NCI-H2029 treated with DMSO at 0.1 percent for 48 hours (cell line): Measurements from ENCODE around the gene FHOD3.
"Not testable (repeated sequence)": the region's sequence is repeated elsewhere in the genome, so short reads cannot be mapped to it uniquely, and the experiment has no call there.

Source experiments
- DNase-seq: peaks from one replicate; lab custom pipeline; 2025; lab: John Stamatoyannopoulos, UW

FHOD3 gene

DNA sequence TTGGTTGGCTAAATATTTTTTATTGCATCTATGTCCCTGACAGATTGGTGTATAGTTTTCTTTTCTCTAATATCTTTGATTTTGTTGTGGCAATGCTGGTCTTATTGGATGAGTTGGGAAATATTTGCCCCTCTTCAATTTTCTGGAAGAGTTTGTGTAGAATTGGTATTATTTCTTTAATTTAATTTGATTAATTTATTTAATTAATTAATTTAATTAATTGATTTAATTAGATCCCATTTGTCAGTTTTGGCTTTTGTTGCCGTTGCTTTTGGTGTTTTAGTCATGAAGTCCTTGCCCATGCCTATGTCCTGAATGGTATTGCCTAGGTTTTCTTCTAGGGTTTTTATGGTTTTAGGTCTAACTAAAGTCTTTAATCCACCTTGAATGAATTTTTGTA, 253.8 kb downstream of the FHOD3 start:
- DNase-seq = not testable (repeated sequence)

DNA sequence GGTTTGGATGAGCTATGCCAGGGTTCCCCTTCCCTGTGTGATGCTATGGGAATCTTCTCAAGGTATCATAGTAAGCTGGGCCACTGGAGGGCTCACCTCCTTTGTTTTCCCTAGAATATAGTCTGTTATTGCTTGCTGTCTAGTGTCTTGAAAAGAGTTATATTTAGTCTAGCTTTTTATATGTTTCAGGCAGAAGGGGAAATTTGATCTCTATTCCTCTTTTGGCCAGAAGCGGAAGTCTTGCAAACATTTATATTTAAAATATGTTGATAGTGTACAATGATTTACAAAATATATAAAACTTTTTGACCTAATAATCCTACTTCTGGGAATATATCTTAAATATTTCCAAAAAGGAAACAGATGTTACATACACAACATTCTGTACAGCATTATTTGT, 260.7 kb downstream of the FHOD3 start:
- DNase-seq = no peak

DNA sequence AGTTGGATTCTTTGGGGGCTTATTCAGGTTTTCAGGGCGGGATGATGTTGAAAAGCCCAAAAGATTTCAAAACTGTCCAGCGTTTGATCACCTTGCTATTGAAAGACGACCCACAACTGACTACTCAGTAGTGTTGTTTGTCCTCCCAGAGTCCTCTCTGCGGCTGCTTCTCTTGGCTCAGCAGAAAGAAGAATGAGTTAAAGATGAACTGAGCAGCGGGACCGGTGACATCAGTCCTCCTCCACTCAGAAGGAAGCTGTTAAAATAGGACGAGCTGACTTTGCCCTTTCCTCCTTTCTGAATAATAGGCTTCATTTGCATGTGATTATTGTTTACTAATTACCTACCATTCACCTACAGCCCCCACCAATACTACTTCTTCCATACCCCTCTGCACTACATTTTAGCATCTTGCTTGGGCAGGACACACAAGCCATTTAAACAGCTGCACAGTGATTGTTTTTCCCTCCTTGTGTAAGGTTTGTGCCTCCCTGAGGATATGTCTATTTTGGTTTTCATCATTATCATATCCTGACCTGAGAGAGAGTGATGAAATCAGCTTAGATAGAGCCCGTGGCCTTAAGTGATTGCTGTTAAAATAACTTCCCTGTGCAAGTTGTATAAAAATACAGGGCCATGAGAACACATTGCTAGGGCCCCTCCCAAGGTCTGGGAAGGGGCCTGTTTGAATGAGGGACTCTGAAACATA, 261.8 kb downstream of the FHOD3 start:
- no peak for DNase-seq

DNA sequence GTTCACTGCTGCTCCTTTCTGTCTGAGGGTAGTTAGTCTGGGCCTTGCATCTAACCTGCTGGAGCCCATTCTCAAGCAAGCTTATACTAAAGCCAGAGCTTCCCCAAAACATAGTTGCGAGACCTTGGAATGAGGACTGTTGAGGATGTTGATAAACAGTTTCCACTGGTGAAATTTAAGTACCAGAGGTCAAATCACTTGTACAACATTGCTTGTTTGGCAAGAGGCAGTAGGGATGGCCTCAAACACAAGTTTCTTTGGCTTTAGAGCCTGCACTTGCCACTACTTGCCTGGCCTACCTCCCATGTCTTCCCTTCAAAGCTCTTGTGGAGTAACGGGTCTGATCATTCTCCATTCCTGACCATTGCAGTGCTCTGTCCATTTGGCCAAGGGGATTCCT, 262.7 kb downstream of the FHOD3 start:
- no peak for DNase-seq

DNA sequence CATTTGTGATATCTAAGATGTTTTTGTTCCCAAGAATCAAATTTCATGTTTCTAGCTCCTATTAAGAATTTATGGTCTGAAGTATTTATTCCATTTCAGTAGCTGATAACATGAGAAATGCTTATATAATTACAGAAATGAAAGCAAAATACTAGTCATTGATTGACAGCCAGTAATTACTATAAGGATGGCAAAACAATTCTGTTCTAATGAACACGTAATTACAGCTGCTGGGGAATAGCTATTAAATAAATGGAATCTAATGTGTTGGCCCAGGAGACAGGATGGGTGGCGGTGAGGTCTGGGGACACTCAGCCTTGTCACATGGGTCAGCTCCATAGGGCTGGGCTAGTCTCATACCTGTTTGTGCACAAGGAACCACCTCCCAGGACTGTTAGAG, 263.5 kb downstream of the FHOD3 start:
- no peak for DNase-seq

DNA sequence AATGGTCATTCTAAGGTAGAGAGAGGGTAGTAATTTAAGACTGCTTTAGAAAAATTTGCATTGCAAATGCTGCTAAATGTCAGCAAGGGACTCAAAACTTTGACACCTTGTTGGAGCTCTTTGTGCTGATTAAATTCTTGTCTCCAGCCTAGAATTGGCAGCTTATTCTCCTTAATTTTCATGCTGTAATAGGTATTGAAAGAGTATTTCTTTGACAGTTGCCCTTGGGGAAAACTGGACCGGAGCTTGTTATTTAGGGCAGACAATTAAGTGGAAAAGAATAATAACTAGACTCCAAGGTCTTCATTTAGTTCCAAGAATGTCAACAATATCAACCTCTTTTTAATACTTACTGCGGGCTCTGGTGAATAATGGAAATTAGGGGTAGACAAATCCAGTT, 267.3 kb downstream of the FHOD3 start:
- DNase-seq = no peak

DNA sequence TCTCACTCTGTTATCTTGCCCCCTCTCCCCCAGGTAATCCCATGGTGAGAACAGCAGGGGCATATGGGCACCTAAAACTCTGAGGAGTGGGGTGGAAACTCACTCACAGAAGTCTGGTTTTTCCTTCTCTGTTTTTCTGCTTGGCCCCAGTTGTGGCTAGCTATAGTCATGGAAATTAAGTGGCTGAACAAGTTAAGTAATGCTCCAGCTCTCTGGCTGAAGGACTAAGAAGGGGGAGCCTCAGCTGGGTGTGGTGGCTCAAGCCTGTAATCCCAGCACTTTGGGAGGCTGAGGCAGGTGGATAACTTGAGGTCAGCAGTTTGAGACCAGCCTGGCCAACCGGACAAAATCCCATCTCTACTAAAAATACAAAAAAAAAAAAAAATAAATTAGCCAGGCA, 270.3 kb downstream of the FHOD3 start:
- DNase-seq = no peak

DNA sequence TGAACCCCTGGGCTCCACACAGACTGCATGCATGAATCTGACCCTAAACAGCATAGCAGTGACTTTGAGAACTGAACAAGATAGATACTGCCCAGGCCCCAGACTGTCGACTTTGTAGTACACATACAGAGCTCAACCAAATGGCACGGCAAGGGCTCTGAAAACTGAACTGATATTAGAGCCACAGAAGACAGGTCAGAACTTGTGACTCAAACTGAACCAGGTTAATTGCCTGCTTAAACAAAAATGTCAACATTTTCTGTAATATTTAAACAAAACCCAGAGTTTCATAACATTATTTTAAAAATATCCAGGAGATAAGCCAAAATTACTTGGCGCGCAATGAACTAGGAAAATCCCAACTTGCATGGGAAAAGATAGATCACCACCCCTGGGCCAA, 271.0 kb downstream of the FHOD3 start:
- DNase-seq = no peak

DNA sequence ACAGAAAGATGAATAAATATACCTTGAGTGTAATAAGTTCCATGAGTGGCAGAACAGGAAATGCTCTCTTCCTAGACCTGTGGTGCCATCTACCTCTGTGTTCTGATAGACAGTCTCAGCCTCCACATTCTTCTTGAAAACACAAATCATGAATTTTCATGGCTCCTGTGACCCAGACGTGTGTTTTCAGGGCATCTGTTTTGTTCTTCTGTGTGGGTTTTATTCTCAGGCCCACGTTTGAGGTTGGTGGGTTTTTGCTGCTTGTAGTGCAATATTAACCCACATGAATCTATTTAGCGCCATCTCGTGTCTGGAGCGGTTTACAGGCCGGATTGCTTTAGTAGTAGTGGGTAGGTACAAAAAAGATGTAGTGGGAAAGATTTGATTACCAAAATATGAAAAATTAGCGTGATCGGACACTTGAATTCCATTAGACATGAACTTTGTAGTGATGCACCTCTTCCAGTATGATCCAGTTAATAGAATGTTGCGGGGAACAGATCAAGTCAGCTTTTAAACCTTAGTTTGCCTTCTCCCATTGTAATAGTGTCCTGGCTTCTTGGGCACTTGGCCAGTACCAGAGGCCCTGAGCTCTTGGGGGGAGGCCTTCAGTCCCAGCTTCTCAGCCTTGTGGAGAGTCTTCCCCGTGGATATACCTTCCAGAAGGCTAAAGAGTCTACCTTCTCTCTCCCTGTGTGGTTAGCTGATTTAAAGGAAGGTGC, 274.8 kb downstream of the FHOD3 start:
- peak; percentile 42 for DNase-seq

DNA sequence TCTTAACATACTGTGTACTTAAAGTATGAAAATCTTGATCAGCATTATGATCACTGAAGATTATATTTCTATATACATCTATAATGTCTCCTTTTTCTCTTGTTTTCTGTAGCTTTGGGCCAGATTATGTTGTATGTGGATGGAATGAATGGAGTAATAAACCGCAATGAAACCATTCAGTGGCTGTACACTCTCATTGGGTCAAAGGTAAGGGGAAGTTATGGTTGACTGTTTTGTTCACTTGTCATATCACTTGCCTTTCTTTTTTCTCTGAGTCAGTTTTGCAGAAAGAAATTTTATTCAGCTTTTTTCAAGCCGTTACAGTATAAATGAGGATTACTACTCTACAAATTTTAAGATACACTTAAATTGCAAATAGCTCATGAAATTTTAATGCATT, 278.8 kb downstream of the FHOD3 start:
- no peak for DNase-seq

DNA sequence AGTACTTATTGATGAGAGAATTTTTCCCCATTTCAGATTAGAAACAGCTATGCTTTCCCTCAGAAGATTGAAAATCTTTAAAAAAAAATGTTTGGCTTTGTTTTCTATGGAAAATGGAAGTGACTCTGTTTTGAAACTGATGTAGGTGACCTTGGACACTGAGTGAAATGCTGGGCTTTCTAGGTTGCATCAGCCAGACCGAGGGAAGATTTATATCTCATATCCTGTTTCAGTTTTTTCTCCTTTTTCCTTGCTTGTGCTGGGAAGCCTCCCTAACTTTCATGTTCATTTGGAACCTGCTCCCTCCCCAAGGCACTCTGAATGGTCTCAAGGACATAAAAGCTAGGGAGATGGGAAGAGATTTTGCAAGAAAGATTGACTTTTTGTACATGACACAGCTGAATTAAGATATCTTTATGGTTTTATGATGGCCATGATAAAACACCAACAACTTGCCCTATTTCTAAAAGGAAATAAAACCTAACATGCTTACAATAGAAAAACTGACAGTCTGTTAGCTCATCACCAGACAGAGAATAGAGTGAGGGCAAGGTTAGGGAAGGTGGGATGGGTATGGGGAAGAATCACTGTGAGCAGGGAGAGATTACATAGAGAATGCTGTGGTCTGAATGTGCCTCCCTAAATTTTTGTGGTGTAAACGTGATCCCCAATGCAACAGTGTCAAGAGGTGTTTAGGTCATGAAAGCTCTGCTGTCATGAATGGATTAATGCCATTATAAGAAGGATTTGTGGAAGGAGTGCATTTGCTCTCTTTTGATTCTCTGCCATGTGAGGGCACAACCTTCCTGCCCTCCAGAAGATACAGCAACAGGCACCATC, 281.6 kb downstream of the FHOD3 start:
- DNase-seq = no peak

DNA sequence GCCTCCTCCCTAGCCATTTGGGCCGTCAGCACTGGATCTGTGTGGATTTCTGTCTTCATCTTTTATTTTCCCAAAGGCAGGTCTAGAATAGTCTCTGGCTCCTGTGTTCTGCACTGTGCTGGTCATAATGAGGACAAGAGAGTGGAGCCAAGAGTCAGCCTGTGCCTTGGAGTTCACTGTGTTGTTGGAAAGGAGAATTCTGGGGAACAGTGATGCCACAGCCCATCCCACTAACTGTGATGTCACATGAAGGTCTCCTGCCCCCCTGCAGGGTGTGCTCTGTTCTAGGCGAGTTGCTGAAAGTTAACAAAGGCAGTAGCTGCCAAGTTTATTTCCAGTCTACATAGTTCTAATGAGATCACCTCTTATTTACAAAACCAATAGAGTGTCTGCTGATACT, 282.8 kb downstream of the FHOD3 start:
- no peak for DNase-seq

DNA sequence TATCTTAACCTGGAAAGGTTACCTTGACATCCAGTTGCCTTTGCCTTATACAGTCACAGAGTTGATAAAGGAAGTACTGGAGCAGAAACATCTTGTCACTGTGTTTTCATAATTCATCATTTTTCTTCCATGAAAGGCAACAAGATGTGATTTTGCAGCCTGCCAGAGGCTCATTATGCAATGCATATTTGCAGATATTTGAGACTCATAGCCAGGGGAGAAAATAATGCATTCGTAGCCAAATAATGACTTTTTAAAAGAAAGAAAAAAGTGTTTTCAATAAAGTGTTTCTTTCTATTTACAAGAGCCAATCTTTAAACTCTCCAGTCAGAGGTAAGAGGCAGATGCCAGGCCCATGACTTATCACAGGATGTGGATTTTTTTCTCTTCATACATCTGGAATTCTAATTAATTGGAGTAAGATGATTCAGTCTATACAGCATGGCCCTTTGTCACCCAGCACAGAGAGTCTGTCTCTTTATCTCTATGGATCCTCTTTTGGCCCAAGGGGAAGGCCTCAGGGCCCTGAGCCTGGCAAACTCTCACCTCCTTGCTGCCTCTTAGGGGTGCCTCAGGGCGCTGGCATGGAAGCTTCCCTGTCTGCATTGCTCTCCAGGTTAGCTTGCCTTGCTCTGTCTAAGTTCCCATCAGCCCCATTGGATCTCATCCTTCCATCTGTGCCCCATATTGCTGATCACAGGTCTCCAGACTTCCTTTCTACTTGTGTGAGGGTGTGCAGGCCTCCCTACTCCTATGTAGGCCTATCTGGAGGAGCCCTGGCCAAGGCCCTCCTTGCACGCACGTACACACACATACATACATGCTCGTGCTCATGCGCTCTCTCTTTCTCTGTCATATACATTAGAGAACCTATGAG, 283.6 kb downstream of the FHOD3 start:
- DNase-seq = no peak

DNA sequence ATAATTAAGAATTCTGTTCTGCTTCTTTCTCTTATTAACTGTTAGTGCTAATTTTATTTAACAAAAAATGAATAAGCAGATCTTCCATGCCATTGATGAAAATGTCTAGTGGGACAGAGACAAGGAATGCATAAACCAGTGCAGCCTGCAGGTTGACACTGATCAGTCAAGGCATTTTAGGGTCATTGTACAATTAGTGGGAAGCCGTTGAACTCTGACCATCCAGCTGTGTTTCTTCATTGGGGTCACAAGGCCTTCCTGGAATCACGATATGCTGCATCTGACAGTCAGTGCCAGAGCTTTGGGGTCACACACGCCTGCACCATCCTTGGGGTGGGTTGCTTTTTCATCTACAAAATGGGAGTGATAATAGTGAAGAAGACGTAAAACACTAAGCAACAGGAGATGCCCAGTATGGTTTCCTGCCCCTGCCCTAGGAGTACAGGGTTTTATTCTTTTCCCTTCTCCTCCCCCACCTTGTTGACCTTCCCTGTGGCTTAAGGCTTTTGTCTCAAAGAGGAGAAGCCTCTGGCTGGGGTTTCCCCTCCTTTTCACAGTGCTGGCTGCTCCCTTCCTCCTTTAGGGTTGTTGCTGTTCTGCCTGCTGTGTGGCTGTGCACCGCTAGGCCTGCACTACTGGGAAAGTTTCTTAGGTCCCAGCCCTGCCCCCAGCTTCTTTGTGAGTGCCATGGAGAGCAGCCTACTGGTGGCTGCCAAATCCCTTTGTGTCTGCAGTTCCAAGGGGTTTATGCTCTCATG, 285.7 kb downstream of the FHOD3 start:
- DNase-seq = no peak

DNA sequence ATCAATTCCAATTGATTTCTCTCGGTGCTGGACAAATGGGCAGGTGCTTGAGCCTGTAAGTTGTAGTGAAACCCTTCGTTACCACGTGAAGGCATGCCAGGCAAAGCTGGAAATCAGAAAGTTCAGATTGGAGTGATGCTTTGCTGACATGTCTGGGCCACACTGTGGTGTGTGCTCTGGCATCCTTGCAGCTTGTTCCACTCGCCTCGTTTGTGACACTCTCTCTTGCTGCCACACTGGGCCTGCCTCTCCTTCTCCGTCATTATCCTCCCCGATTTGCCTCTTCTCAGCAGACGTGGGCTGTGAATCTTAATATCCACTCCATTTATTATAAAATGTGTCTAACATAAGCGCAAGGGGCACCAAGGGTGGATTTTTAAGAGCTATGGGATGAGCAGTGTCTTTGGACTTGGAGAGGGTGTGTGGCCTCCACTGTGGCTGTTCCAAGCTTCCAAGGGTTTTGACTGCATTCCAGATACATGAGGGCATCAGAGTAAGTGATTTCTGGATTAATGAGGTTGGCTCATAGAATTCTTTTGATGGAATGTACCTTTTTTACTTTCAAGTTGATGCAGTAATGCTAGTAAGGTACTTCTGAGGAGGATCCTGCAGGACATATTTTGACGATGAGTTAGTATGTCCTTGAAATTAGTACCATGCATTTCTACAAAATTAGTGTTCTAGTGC, 292.5 kb downstream of the FHOD3 start:
- DNase-seq = no peak

DNA sequence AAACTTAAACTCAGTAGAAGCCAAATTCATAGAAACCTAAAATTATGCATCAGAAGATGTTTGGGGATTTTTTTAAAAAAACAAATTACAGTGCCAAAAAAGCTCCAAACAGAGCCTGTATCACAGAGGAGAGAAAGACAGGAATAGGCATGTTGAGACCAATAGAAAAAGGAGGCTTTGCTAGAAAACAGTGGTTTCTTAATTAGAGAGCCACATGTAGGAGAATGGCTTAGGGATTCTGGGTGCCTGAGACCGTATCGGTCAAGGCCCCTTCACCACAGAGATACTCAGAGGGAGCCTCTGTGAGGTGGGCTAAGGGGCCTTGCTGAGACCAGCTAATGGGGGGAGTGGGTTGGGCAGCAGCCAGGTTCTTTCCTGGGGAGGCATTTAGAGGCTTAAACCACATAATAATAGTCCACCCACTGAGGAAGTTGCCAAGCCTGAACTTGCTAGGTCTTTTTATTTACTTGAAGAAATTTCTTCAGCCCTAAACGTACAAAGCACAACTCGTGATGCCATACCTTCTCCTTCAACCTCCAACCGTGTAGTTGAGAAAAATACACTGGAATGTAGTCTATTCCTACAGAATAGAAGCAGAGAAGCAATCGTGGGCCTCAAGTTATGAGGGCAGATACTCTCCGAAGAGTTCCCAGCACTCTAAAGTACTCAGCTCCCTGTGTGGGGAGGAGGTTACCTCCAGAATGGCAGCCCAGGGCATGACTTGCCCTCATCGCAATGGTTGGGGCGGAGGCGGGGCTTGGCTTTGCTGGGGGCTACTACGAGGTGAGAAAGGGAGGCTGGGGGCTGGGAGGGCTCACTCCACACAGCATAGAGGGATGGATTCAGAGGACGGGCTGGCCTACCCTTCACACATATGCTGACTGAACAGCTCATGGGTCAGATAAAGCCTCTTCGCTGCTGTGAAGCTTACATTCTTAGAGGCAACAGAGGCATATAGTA, 293.4 kb downstream of the FHOD3 start:
- DNase-seq = no peak

DNA sequence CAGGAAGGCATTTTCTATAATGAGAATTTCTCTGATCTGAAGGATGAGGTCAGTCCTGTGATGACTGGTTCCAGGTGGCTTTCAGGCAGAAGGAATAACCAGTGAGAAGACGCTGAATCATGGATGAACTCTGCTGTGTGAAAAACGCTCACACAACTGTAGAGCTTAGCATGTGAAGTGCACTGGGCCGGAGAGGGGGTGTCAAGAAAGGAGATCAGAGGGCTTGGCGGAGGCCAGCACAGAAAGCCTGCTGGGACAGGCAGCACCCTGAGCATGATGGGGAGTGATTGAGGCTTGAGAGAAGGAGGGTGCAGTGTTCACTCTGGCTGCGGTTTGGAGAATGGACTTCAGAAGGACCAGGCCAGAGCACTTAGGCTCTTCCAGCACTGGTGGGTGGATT, 294.8 kb downstream of the FHOD3 start:
- DNase-seq = no peak

DNA sequence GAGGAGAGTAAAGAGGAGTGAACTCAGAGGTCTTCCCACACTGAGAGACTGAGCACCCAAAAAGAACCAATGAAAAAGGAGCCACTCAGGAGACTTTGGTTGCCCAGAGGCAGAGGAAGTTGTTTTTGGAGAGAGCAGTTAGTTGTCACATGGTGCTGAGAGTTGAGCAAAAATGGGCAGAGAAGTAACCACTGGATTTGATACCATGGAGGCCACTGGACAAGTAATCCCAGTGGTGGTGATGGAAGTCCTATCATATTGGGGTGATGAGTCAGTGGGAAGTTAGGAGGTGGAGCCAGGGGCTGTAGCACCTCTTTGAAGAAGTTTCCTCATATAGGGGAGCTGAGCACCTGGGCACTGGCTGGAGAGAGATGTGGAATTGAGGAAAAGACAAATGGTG, 295.5 kb downstream of the FHOD3 start:
- DNase-seq = no peak

DNA sequence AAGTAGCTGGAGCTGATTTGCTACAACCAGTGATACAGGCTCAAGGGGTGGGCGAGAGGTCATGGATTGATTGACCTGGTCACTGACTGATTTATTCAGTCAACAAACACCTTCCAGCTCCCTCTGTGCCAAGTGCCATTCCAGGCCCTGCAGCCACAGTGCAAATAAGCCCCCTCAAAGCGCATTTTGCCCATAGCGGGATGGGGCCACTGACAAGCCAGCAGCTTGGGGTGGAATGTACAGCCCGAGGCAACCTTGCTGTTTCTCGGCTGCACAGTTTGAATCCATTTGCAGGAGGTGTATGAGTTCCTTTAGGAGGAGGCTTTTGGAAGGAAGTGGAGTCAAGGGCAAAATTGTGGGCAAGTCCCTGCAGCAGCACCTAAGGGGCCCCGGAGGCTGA, 296.1 kb downstream of the FHOD3 start:
- DNase-seq = no peak
